DLD1 (cell line): ENCODE data around the gene HSD17B14.
"Not testable (repeated sequence)": the region's sequence is repeated elsewhere in the genome, so short reads cannot be mapped to it uniquely, and the experiment has no call there.

Source experiments
- in situ Hi-C: cut with HindIII; loops from 2 replicates; pipeline ENCODE4 v1.10.0; 2017; ENCODE audit warnings: low sequenced_read_pairs

HSD17B14 gene

GRCh38 chr19:48836089-48837017, at the start of gene HSD17B14:
TSS of gene HSD17B14 (minus strand) at chr19:48836491. CDS start at chr19:48836411, 80 bp downstream.
- in situ Hi-C loops: no loop called here

GRCh38 chr19:48883726-48884125, 47.4 kb upstream of the HSD17B14 start:
- in situ Hi-C loops: no loop called here

GRCh38 chr19:48881741-48882657, 45.7 kb upstream of the HSD17B14 start:
- in situ Hi-C loops: no loop called here

GRCh38 chr19:48879696-48880095, 43.4 kb upstream of the HSD17B14 start:
- in situ Hi-C loops: not testable (repeated sequence)

- in situ Hi-C loops: no loop called here
Observed at GRCh38 chr19:48879025-48879637, 42.8 kb upstream of the HSD17B14 start.

- in situ Hi-C loops: no loop called here
Observed at GRCh38 chr19:48878196-48879024, 42.1 kb upstream of the HSD17B14 start.

- in situ Hi-C loops: no loop called here
Observed at GRCh38 chr19:48877855-48878195, 41.5 kb upstream of the HSD17B14 start.

GRCh38 chr19:48876043-48876981, 40.0 kb upstream of the HSD17B14 start:
- in situ Hi-C loops: not testable (repeated sequence)

- in situ Hi-C loops: no loop called here
Observed at GRCh38 chr19:48874303-48875135, 38.2 kb upstream of the HSD17B14 start.

- in situ Hi-C loops: no loop called here
Observed at GRCh38 chr19:48873476-48874302, 37.4 kb upstream of the HSD17B14 start.

GRCh38 chr19:48872884-48873475, 36.7 kb upstream of the HSD17B14 start:
- in situ Hi-C loops: no loop called here

- in situ Hi-C loops: no loop called here
Observed at GRCh38 chr19:48872182-48872883, 36.0 kb upstream of the HSD17B14 start, which contains the start of gene PPP1R15A. TSS of gene PPP1R15A (plus strand) at chr19:48872421. CDS start at chr19:48873234, 813 bp downstream.

- in situ Hi-C loops: not testable (repeated sequence)
Observed at GRCh38 chr19:48871471-48872181, 35.3 kb upstream of the HSD17B14 start.

GRCh38 chr19:48870048-48870447, 33.8 kb upstream of the HSD17B14 start:
- in situ Hi-C loops: no loop called here

GRCh38 chr19:48868114-48868886, 32.0 kb upstream of the HSD17B14 start, which contains the start of gene PLEKHA4:
TSS of gene PLEKHA4 (minus strand) at chr19:48868617. CDS start at chr19:48867620, 997 bp downstream.
- in situ Hi-C loops: no loop called here
